OCI-M2 (cell line): ENCODE results near the gene GALNT2.

ENCODE experiments used
- DNase-seq: peaks from one replicate; lab custom pipeline; 2025; ENCODE audit not compliant: unreplicated experiment; lab: John Stamatoyannopoulos, UW

Gene GALNT2

DNA sequence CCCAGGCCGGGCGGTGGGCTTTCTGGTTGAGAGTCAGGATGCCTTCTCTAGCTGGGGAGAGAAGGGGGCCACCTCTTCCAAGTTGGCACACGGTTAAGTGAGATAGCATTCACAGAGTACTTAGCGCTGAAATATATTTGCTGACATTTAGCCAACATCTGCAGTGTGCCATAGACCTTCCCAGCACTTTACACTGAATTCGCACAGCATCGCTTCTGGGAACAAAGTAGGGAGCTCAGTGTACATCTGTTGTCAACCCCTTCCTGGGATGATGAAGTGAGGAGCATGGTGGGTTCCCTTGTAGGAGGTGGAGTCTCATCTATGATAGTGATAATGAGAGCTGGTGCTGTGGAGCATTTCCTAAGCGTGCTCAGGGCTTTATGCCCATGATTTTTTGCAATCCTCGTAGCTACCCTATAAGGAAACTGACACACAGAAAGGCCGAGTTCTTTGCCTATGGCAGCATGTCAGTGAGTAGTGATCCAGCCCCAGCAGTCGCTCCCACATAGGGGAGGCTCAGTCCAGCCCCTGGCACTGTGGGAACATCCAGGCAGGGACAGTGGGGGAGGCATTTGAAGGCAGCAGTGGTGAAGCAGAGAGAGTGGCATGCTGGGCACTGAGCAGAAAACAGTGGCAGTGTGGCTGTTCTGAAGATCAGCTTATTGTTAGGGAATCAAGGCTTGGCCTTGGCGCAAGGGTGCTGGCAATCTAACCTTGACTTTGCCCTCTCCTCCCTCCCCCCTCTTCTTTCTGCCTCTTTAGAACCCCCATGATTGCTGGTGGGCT, 182.8 kb downstream of the GALNT2 start:
- DNase-seq = no peak

DNA sequence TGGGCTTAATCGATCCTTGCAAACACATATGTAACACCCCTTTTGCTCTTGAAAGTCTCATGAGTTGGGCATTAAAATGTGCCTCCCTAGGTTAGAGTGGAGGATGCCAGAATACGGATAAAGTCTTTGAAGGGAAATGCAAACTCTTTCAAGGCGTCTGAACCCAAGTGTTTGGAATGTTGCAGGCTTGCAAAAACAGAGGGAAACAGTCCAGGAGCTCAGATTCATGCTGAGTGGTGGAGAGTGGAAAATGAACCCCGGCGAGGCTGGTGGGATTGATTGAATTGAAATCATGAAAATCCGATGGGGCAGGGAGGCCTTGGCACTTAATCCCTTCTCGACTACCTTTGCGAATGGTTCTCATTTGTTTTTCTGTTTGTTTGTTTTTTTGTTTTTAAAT, 183.6 kb downstream of the GALNT2 start:
- no peak for DNase-seq

DNA sequence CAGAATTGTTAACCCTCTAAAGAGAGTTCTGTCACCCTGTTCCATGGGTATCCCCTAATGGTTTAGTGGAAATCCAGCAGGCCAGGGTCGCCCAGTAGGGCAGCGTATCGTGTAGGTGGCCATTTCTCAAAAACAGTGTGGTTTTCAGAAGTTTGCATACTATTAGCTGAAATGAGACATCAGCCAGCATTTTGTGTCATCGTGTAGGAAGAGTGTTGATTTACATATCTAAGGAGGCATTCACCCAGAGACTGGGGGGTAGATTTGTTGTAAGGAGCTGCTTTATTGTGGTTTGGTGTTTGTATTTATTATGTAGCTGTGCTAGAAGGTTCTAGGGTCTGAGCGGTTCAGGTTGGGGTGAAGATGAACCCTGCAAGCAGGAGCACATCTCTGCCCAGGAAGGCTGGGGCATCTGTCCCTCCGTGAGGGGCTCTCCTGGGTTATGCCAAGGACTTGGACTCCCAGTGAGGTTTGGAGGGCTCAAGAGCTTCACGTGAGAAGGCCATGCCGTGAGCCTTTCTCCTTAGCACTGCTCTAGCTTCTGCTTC, 184.7 kb downstream of the GALNT2 start:
- no peak for DNase-seq

DNA sequence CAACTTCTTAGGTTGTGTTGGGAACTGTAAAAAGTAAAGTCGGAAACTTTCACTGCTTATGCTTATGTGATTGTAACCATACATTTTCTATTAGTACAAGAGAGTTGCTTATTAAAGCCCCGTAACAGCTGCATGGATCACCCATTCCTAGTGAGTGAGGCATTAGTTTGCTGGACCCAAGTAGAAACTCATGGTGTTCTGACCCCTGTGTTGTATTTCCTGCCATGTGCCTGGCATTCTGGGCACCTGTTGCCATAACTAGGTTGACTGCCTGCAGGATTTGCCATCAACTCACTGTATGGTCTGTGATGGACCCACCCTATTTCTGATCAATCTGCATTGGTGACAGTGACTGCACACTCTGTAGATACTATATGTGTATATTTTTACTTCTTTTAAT, 186.1 kb downstream of the GALNT2 start:
- DNase-seq = no peak

DNA sequence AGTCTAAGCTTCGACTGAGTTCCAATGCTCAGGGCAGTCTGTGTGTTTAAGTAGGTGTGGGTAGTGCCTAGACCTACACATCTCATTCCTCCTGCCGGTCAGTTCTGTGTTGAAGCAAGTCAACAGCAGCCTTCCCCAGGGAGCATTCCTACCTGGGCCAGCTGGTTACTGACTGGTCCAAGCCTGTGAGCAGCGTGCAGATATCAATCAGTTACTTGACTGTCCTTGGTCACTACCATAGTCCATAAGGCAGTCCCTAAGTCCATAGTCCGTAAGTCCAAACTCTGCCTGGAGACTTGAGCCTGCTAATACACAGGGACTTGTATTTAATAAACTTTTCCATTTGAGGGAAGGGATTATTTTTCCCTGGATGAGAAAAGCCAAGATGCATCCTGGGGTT, 187.2 kb downstream of the GALNT2 start:
- no peak for DNase-seq

DNA sequence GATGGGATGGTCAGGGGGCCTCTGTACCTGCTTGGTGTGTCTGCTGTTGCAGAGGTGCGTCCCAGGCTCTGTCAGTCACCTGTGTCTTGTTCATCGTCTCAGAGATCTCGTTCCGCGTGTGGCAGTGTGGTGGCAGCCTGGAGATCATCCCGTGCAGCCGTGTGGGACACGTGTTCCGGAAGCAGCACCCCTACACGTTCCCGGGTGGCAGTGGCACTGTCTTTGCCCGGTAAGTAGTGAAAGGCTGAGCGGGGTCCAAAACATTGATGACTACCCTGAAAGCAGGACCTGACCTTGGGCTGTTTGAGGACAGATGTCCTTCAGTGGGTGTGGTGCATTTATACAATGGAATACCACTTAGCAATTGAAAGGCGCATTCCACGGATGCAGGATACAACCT, 188.1 kb downstream of the GALNT2 start:
- no peak for DNase-seq

DNA sequence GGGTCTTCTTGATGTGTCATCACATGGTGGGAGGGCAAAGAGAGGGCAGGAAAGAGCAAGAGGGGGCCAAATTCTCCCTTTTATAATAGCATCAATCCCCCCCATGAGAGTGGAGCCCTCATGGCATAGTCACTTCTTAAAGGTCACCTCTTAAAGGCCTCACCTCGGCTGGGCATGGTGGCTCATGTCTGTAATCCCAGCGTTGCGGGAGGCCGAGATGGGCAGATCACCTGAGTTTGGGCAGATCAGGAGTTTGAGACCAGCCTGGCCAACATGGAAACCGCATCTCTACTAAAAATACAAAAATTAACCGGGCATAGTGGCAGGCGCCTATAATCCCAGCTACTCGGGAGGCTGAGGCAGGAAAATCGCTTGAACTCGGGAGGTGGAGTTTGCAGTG, 189.0 kb downstream of the GALNT2 start:
- DNase-seq = no peak

DNA sequence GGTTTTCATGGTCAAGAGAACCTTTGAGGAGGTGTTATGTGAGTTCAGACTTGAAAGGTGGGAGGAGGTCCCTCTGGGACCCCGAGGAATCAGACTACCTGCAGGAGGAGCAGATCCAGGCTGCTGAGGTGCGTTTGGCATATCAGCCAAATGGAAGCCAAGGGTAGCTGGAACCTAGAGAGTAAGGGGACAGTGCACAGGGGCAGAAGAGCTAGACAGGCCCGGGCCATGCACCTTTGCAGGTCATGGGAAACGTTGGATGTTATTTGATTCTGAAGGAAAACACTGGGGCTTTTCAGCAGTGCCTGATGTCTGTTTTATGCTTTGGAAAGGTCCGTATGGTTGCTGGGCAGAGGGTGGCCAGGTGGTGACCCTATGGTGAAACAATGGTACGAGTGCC, 189.9 kb downstream of the GALNT2 start:
- no peak for DNase-seq

DNA sequence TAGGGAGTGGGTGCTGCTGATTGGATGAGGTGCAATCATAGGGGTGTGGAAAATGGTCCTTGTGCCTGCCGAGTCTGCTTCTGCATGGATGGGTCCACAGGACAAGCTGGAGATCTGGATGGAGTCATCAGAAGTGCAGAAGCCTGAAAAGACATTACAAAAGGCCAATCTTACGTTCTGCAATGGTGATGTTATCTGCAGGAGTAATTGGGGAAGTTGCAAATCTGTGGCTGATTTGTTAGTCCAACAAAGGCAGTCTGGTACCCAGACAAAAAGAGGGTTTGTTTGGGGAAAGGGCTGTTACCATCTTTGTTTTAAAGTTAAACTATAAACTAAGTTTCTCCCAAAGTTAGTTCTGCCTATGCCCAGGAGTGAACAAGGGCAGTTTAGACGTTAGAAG, 192.6 kb downstream of the GALNT2 start:
- DNase-seq = no peak

DNA sequence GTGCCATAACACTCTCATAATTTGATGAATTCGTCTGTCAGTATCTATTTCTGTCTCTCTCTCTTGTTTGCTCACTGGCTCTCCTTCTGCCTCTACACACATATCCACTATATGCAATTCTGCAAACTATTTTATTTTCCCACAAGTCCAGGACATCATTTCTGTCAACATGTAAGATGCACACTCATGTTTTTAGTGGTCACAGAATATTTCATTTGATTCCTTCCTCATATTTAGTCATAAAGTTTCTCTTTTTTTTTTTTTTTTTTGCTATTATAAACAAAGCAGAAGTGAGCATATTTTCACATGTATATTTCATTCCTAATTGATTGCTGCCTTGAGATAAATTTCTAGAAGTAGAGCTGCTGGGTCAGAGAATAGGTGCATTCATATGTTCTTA, 193.8 kb downstream of the GALNT2 start:
- DNase-seq = no peak

DNA sequence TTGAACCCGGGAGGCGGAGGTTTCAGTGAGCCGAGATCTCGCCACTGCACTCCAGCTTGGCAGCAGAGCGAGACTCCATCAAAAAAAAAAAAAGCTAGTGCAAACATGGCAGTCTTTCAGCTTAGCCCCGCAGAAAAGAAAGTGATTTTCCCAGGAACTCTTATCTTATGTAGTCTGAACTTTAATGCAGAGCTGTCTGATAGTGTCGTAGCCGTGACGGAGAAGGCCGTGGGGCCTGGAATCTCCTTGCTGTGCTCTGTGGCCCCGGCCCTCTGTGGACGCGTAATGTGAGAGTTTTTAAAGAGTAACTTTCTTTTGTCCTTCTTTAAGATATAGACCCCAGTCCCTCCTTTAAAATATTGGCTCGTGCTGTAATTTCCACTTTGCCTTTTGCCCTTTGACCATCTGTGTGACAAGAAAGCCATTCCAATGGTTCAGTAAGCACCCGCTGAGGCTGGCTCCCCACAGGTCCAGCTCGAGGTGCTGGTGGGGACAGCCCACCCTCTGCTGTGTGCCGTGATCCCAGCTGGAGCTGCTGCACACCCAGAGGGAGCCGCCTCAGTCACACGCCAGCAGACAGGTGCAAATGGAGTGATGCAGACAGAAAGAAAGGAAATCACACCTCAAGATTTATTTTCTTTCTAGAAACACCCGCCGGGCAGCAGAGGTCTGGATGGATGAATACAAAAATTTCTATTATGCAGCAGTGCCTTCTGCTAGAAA, 195.1 kb downstream of the GALNT2 start:
- no peak for DNase-seq

DNA sequence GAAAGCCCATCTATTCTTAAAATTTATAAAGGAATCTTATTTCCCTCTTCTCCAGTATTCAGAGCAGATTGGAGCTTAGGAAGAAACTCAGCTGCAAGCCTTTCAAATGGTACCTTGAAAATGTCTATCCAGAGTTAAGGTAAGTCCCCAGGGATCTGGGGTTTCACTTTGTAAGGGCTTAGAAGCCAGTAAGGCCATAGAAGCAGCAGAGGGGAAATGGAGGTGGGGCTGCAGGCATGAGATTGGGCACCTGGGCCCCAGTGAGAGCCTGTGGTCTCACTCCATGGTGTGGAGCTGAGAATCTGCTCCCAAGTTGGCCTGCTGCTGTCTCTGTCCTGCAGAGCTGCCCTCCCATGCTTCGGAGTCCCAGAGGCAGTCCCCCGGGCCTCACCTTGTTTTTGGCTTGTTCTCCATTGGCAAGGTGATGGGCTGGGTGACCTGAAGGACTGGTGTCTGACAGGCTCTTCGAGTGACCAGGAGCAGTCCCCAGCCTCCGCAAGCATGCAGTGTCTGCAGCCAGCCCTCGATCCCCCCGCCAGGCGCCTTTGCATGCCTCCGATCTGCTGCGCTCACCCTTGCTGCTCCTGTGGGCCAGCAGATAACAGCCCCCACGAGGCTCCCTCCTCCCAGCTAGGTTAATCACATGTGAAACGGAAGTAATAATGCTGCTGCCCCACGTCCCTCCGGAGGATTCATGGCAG, 196.0 kb downstream of the GALNT2 start:
- no peak for DNase-seq

DNA sequence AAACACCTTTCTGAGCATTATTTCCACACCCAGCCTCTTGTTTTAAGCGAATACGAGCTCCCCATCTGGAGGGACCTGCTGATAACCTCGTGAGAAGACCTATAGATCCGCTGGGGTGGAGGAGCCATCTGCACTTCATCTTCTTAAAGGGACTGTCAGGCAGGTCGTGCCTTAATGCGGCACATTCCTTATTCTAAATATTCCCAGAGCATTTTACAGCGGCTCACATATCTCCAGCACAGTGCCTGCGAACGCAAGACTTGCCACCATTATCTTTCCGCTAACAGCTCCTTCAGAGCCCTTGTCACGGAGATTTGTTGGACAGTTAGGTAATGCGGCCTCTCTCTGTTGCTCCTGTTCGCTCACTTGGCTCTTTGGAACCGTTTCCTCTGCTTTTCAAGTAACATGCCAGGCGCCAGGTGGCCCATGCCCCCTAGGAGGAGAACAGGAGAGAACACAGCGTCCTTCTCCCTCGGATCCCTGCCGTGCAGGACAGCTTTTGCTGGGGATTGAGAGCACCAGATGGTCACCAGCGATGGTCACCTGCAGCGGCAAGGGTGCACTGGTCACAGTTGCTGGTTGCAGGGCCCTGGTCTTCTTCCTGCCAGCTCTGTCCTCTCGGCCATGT, 196.6 kb downstream of the GALNT2 start:
- no peak for DNase-seq

DNA sequence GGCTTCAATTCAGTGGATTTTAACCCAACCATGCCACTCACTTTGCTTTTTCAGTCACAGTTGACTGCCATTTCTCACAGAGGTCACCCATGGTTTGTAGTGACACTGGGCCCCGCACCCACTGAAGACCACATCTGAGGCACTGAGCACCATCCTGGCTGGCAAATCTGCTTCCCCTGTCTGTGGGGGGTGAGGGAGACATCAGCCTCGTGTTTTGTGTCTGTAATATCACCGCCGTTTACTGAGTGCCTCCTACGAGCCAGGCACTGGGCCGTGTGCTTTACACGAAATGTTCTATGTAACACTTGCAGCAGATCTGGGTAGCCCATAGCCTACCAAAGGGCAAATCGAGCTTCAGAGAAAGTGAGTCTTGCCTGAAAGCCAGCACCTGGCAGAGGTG, 197.3 kb downstream of the GALNT2 start:
- DNase-seq = no peak

DNA sequence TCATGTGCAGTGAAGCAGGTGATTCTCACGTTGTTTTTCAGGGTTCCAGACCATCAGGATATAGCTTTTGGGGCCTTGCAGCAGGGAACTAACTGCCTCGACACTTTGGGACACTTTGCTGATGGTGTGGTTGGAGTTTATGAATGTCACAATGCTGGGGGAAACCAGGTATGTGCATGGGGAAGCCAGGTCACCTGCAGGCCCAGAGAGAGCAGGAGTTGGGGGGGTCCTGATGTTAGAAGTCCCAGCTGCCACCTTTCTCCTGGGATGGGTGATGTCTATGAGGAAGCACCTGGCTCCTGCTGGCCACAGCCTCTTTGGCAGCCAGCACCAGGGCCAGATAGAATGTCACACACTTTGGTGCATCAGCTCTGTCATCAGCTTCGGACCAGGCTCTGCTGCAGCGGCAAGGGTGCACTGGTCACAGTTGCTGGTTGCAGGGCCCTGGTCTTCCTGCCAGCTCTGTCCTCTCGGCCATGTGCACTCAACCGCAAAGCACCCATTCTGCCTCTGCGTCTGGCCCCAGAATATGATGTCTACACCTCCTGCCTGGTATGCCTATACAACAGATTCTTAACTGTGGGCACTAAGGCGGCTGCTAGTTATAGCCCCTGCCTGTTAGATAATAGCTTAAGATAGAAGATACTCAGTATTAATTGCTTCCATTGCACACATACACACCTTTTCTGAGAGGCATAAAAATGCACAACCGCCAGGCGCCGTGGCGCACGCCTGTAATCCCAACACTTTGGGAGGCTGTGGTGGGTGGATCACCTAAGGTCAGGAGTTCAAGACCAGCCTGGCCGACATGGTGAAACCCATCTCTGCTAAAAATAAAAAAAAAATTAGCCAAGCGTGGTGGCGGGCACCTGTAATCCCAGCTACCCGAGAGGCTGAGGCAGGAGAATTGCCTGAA, 198.4 kb downstream of the GALNT2 start:
- no peak for DNase-seq

DNA sequence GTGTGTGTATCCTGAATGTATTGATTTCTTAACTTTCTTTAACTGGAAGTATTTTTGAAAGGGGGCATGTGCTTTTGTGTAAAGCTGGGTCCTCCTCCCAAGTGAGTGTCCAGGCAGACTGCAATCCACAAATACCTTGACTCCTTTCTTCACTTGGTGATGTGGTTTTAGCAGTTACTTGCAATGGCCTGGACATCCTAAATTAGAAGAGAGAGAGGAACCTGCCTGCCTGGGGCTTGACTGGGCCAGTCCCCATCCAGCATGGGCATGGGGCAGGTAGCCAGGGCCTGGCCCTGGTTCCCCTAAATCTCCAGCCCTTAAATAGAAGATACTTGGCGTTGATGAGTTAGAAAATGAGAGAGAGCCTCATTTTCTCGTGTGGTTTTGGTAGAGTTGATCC, 199.4 kb downstream of the GALNT2 start:
- DNase-seq = no peak

DNA sequence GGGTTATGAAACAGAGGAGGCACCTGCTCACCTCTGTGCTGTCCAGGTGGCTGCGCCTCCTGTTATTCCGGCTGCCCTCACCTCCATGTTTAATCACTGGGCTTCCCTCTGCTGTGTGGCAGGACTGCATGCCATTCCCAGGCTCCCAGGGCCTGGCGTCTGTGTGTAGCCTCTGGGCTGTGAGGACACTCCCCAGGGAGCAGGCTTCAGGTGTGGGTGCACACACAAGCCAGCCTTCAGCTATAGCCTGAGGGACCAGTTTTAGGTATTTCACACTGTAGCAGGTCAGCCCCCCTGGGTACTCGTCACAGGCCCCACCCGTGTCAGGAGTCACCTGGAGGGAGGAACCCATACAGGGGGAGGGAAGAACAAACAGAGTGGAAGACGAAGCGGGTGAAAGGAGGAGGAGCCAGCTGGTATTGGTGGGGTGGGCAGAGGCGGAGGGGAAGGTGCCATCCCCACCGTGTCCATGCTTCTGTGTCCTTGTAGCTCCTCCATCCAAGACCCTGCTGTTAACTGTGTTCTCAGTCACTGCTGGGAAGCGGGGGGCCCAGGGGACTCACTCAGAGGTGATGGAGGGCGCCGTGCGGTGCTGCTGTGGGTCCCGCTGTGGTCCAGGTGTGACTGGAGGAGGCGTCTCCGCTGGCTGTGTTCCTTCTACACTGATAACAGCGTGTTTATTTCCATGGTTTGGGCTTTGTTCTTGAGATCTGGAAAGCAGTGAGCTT, 200.5 kb downstream of the GALNT2 start:
- DNase-seq = no peak

DNA sequence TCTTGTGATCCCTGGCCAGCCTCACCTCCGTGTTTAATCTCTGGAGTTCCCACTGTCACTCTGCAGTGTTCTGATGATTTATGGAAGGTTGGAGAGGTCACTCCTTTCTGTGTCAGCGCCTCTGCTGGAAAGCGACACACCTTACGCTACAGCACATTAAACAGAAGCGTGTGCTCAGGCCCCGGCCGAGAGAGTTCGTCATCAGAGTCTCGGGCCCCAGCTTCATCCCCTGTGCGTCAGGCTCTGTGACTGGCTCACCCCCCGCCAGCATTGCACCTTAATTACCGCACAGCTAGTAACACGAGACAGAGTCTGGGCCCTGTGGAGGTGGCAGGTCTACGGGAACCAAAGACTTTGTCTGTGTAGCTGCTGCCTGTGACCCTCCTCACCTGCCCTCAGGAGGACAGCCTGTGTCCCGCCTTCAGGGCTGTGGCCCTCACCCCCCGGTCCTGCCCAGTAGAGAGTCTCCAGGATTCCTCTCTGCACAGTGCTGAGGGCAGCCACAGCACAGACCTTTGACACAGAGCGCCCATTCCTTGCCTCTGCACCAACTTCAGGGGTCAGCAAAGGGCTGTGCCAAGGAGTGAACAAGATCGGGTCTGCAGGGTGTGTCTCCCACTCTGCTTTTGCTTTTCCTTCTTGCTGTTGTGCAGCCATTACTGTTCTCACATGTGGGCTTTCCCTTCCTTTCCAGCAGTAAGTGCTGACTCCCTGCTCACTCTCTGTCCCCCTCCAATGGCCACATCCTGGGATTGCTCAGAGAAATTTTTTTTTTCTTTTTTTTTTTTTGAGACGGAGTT, 201.5 kb downstream of the GALNT2 start:
- no peak for DNase-seq

DNA sequence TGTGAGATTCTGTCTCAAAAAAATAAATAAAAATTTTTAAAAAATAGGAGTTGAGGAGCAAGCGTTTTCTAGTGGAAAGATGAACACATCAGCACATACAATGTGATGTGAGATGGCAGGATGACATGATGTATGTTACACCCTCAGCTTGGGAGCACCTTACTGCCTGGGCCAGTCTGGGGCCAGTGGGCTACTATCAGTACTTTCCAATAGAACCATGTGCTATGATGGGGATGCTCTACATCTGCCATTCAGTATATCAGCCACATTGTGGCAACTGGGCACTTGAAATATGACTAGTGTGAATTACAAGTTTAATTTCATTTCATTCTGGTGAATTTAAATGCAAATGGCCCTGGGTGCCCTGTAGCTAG, 203.1 kb downstream of the GALNT2 start:
- DNase-seq = no peak
